ELR (cell line): ENCODE measurements around the gene SMG6.

ENCODE experiments used
- DNase-seq: peaks from one replicate; pipeline ENCODE4 v3.0.0-alpha.2; 2015; ENCODE audit warnings: low read depth

Gene SMG6

GRCh38 chr17:2235265-2235664 is 68.3 kb downstream of the SMG6 start:
- DNase-seq = no peak

GRCh38 chr17:2233441-2233947 is 70.1 kb downstream of the SMG6 start:
- DNase-seq = peak; percentile 72

- DNase-seq = peak; percentile 90
Observed at GRCh38 chr17:2232244-2232638, 71.3 kb downstream of the SMG6 start.

GRCh38 chr17:2230877-2231276 is 72.7 kb downstream of the SMG6 start:
- peak; percentile 14 for DNase-seq

GRCh38 chr17:2227025-2227699 is 76.4 kb downstream of the SMG6 start:
- peak; percentile 47 for DNase-seq

- no peak for DNase-seq
Observed at GRCh38 chr17:2223617-2223927, 80.0 kb downstream of the SMG6 start.

GRCh38 chr17:2222901-2223616 is 80.5 kb downstream of the SMG6 start:
- peak; percentile 19 for DNase-seq

GRCh38 chr17:2222301-2222700 is 81.3 kb downstream of the SMG6 start:
- no peak for DNase-seq

GRCh38 chr17:2218426-2218825 is 85.2 kb downstream of the SMG6 start:
- DNase-seq = peak; percentile 20

- peak; percentile 84 for DNase-seq
Observed at GRCh38 chr17:2215616-2216364, 87.8 kb downstream of the SMG6 start.

- peak; percentile 64 for DNase-seq
Observed at GRCh38 chr17:2214929-2215615, 88.5 kb downstream of the SMG6 start.

- peak; percentile 94 for DNase-seq
Observed at GRCh38 chr17:2214047-2214928, 89.3 kb downstream of the SMG6 start.

- peak; percentile 34 for DNase-seq
Observed at GRCh38 chr17:2213291-2213960, 90.2 kb downstream of the SMG6 start.

GRCh38 chr17:2212400-2212981 is 91.1 kb downstream of the SMG6 start:
- DNase-seq = peak; percentile 62

GRCh38 chr17:2211661-2212399 is 91.8 kb downstream of the SMG6 start:
- peak; percentile 26 for DNase-seq

GRCh38 chr17:2210726-2211125 is 92.9 kb downstream of the SMG6 start:
- DNase-seq = no peak

- no peak for DNase-seq
Observed at GRCh38 chr17:2207815-2208515, 95.6 kb downstream of the SMG6 start.

- no peak for DNase-seq
Observed at GRCh38 chr17:2204393-2204792, 99.2 kb downstream of the SMG6 start.

- no peak for DNase-seq
Observed at GRCh38 chr17:2203818-2204217, 99.8 kb downstream of the SMG6 start.
